Measurements from ENCODE around the gene CSTA. TPM values are rescaled to one million over a fixed set of nuclear protein-coding genes. Genes with fewer than 3 reads are reported as not detected.

CSTA gene
- total and polyA plus RNA-seq, 2 of the 8 experiments (the other 6 are each of a cell fraction or from before 2014, with no cell fraction given): not detected

GRCh38 chr3:122294359-122294758, 30.7 kb upstream of the CSTA start:
- Histone ChIP-seq H4K20me1 (replicated peaks in 1 of 2; ENCODE audit: control insufficient read depth in 1 of 2, insufficient read depth in 2 of 2, low read length in 2 of 2) (no peaks in the 10 kb centered on the region), H3K79me1 (ENCODE audit: low read depth, low read length) (no peaks in the 10 kb centered on the region), H3K14ac (ENCODE audit: insufficient read length) (no peak overlapping the region), H3K79me2 (ENCODE audit: control insufficient read depth in 1 of 2, insufficient read depth in 2 of 2, low read length in 2 of 2) (no peaks in the 10 kb centered on the region), H4K8ac (ENCODE audit: extremely low read depth, insufficient read depth, low read length) (no peak overlapping the region), H2BK5ac (ENCODE audit: low read depth, low read length) (no peak overlapping the region), H4K5ac (ENCODE audit: insufficient read length, low read depth, low read length) (no peak overlapping the region), H3K4me1 (replicated peaks in 1 of 4; ENCODE audit: control insufficient read depth in 3 of 4, insufficient read depth in 4 of 4, low read length in 3 of 4) (no peaks in the 10 kb centered on the region; a peak in 1 of 7 replicates), H3K4me3 (ENCODE audit: extremely low read depth in 1 of 4, insufficient read depth in 2 of 4, low read depth in 3 of 4, low read length in 4 of 4) (no peak overlapping the region), H3K4ac (replicated peaks; ENCODE audit: insufficient read length, low read depth, low read length) (no peak overlapping the region), H2BK20ac (ENCODE audit: low read length) (no peak overlapping the region), H3K36me3 (ENCODE audit: control insufficient read depth in 2 of 4, insufficient read depth in 4 of 4, low read length in 3 of 4) (no peaks in the 10 kb centered on the region), H3K56ac (replicated peaks; ENCODE audit: insufficient read length, low read depth, low read length) (no peak overlapping the region), H3K9me3 (ENCODE audit: insufficient read depth in 2 of 2, low read depth in 1 of 2, low read length in 1 of 2) (no peaks in the 10 kb centered on the region), H3K4me2 (ENCODE audit: insufficient read depth in 1 of 2, low read depth in 2 of 2, low read length in 2 of 2) (no peak overlapping the region), H2AK5ac (ENCODE audit: low read depth, low read length) (no peak overlapping the region), H3K27me3 (replicated peaks in 1 of 4; ENCODE audit: control insufficient read depth in 3 of 4, extremely low read depth in 1 of 4, insufficient read depth in 3 of 4, low read length in 3 of 4) (no peaks in the 10 kb centered on the region), H2BK12ac (ENCODE audit: low read depth, low read length) (no peak overlapping the region), H3K27ac (ENCODE audit: low read depth, low read length) (no peak overlapping the region), H3K23me2 (ENCODE audit: low read depth, low read length) (no peaks in the 10 kb centered on the region), H2BK120ac (replicated peaks; ENCODE audit: low read depth, low read length) (no peak overlapping the region), H4K91ac (replicated peaks; ENCODE audit: insufficient read length, low read length) (no peak overlapping the region), H3K23ac (ENCODE audit: insufficient read length) (no peak overlapping the region), H3K9ac (replicated peaks in 1 of 4; ENCODE audit: extremely low read depth in 1 of 4, low read depth in 3 of 4, low read length in 3 of 4) (no peak overlapping the region), H2BK15ac (ENCODE audit: low read length) (no peak overlapping the region), H2AFZ (ENCODE audit: low read length) (no peak overlapping the region), H3K18ac (ENCODE audit: extremely low read depth, low read length) (no peak overlapping the region)
- 84% methylated on average over 6 of the region's 6 CpGs; no CpG with 5 or more reads in 1 of the 2 experiments for WGBS, 2 experiments (ENCODE audit: extremely low coverage in 1 of 2, insufficient coverage in 1 of 2, insufficient read length in 1 of 2, insufficient replicate concordance in 2 of 2, low coverage in 1 of 2, low lambda C conversion rate in 2 of 2, missing lambda C conversion rate in 1 of 2)
- no peak for DNase-seq (ENCODE audit: low read depth in 1 of 2, low spot score in 2 of 2)
- FAIRE-seq: no peak
- ChIA-PET POLR2A (ENCODE audit: partially characterized antibody) (no interaction called here), CTCF (ENCODE audit: partially characterized antibody) (interaction anchor here (0.6 to 1.3 kb wide), 4 partner anchors 12 to 790 kb away, joined by 3 read pairs; no protein-coding TSS in a partner anchor)
- no peak for TF ChIP-seq ATF2 (IDR thresholded peaks at IDR 0.05; ENCODE audit: low read length)
- TF ChIP-seq USF2 (IDR thresholded peaks at IDR 0.05; ENCODE audit: low read length): no peak
- no peak for TF ChIP-seq KDM1A (IDR thresholded peaks at IDR 0.05; ENCODE audit: borderline replicate concordance, low read length)

Data from H1 (cell line).